AG09319 (cell line): ENCODE results near the gene MIR17HG.

Experiments used
- DNase-seq: peaks from one replicate; pipeline ENCODE4 v3.0.0-alpha.2; 2010; ENCODE audit warnings: low read depth; ENCODE audit errors: extremely low read depth
- TF ChIP-seq, protein P1 (sequence below): IDR thresholded peaks from 2 replicates; pipeline ENCODE4 v1.5.1; 2011; ENCODE audit warnings: low read depth, mild to moderate bottlenecking, inconsistent platforms, low read length, moderate library complexity

The MIR17HG gene

DNA sequence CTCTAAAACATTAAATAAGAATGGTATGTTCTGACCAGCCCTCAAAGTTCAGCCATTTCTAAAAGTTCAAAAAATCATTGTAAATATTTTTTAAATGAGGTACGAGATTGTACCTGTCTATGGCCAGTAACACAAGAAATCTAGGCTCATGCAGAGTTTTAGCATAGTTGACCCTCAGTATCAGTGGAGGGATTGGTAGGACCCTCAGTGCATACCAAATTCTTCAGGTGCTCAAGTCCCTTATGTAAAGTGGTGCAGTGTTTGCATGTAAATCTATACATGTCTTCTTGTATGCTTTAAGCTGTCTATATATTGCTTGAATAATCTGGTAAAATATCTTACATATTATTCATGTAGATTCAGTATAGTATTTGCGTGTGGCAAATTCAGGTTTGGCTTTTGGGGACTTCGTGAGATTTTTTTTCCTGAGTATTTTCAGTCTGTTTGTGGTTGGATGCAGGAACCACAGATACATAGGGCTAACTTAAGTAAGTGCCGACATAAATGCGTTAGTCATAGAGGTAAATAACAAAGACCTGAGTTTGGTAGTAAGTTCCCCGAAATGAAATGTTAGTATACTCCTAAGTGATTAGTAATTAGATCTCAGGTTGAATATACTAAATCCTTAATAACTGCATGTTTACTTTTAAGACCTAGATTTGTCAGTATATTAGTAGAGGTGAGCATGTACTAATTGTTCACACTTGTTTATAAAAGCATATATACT lies 7.8 kb downstream of the MIR17HG start:
- DNase-seq, result no peak
- TF ChIP-seq, protein P1, sequence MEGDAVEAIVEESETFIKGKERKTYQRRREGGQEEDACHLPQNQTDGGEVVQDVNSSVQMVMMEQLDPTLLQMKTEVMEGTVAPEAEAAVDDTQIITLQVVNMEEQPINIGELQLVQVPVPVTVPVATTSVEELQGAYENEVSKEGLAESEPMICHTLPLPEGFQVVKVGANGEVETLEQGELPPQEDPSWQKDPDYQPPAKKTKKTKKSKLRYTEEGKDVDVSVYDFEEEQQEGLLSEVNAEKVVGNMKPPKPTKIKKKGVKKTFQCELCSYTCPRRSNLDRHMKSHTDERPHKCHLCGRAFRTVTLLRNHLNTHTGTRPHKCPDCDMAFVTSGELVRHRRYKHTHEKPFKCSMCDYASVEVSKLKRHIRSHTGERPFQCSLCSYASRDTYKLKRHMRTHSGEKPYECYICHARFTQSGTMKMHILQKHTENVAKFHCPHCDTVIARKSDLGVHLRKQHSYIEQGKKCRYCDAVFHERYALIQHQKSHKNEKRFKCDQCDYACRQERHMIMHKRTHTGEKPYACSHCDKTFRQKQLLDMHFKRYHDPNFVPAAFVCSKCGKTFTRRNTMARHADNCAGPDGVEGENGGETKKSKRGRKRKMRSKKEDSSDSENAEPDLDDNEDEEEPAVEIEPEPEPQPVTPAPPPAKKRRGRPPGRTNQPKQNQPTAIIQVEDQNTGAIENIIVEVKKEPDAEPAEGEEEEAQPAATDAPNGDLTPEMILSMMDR, result no peak

DNA sequence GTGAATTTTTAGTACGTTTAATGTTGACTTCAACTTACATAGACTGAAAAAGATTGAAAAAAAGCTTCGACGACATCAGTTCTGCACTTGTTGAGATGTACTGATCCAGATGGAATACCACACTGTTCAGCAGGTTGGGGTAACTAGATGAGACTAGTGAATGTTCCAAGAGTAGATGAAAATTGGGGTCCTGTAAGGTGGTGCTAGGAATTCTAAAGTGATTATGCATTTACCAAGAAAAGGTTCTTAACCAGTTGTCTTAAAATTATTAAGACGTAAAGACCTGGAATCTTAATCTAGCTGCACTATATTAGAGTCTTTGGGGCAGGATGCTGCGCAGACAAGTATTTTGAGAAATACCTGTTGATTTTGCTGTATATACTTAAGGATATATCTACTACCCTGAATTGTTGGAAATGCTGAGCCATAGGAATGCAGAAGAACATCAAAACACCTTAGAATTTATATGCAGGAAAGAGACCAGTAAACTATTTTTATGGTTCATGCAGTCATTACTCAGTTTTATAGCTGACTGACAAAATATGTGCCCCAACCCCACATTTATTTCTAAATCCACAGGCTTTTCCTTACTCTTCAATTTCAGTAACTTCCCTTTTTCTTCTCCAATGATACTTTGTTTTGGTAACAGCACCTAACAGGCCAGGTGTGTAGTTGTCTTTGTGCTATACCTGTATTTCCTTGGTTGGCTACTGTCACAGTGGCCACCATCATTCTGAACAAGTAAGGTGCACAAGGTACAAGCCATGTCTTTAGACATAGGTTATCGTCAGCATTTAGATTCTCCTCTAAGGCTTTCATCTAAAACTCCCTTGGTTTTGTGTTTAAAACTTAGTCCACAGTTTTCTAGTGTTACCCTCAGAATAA lies 8.6 kb downstream of the MIR17HG start:
- no peak for DNase-seq
- TF ChIP-seq, protein P1, result no peak

GRCh38 chr13:91356919-91357612 lies 9.6 kb downstream of the MIR17HG start:
- TF ChIP-seq, protein P1, result no peak
- DNase-seq, result no peak

- TF ChIP-seq, protein P1, result no peak
- DNase-seq, result no peak
Measured at GRCh38 chr13:91357613-91358386, 10.3 kb downstream of the MIR17HG start.

- TF ChIP-seq, protein P1, result no peak
- DNase-seq, result no peak
Measured at GRCh38 chr13:91358387-91358782, 10.9 kb downstream of the MIR17HG start.

- no peak for DNase-seq
- TF ChIP-seq, protein P1, result no peak
Measured at GRCh38 chr13:91359111-91359510, 11.6 kb downstream of the MIR17HG start.
